Stimulated activated CD4-positive, alpha-beta T cell treated with anti-CD3 and anti-CD28 coated beads, Interleukin-15, amount 100 ng/mL, for 24 hours (primary cell): ENCODE results near the gene CASP5.
"Not testable (repeated sequence)": the region's sequence is repeated elsewhere in the genome, so short reads cannot be mapped to it uniquely, and the experiment has no call there.

ENCODE experiments used
- DNase-seq: peaks from one replicate; pipeline ENCODE4 v3.0.0-alpha.2; 2020

The CASP5 gene

DNA sequence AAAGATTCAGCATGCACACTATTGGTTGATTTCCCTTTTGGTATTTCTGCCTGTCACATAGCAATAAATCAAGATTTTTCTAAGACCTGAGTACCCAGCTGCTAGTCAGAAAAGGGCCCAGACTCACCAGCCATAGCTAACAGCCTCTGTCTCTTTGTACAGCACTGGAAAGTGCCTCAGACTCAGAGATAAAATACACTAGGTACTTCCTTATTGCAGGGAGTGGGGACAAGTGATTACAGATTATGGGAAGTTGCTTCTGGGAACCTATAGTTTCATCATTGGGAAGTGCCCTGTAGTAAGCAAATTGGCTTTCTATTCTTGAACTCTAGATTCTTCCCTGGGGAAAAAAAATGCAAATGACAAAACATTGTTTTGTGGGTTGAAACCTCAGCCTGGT lies at the start of gene CASP5:
CASP5 (minus strand) TSS at position 166 of the 400 bp plus-strand sequence; CDS start at position 134, 32 bp downstream.
- DNase-seq: no peak

DNA sequence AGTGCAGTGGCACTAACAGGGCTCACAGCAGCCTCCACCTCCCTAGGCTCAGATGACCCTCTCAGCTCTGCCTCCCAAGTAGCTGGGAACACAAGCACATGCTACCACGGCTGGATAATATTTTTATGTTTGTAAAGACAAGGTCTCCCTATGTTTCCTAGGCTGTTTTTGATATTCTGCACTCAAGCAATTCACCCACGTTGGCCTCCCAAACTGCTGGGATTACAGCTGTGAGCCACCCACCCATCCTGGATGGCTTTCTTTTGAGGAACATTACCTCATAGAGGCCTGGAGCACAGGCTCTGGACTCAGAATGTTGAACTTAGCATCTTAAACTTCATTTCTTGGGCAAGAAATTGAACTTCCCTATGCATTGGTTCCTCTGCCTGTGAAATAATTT lies 49.1 kb upstream of the CASP5 start:
- DNase-seq: not testable (repeated sequence)

DNA sequence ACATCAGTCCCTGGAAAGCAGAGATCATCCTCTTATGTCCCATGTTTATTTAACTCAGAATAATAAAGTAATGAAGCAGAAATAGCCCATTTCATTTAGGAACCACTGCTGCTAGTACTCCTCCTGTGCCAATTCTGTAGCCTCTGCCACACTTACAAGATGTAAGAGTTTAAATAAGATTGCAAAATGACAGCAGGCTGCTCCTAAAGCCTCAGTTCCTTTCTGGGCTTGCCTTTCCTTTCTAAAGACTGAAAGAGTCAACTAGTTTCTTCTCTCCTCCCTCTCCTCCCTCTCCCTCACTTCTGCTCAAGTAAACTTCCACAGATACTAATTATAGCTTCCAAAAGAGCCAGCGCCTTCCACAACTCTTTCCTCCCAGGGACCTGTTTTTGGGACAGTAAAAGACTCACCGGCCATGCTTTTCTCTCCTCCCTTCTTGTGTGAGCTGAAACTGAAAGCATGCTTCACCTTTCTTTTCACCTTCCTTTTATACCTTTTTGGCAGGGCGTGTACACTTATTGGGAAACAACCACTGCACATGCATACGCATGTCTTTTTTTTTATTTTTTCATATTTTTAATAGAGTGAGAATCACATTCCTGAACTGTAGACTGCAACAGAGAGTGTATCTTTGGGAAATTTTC lies 48.2 kb upstream of the CASP5 start:
- DNase-seq: peak; percentile 6

DNA sequence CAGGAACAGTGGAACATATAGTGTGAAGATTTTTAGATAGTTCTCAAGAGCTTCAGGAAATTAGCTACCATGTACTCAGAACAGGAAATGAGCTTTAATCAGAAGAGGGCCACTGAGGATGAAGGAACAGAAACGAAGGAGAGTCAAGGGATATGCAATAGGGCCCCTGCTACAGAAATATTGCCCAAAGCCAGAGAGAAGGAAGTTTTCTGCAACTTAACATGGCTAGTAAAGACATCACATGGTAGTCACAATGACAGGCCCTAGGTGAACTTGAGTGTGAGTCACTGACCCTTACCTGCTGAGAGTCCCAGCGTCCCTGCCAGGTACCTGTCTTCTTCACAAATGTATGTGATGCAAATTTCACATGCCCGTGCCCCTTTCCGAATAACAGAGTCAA lies 47.3 kb upstream of the CASP5 start:
- no peak for DNase-seq

DNA sequence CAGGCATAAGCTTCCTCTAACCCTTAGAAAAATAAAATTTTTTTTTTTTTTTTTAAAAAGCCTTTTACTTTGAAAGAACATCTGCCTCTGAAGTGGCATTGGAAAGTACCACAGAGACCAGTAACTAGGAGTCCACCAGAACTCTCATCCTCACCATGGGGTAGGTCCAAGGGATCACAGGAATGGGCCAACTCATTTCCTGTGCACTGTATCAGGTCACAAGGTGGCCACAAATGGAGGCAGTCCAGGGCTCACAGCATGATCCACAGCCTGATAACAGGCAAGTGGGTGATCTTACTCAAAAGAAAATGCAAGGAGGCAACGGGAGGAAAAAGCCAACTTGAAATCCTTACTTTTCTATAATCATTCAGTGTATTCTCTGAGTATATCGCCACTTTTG lies 46.8 kb upstream of the CASP5 start:
- DNase-seq: not testable (repeated sequence)

DNA sequence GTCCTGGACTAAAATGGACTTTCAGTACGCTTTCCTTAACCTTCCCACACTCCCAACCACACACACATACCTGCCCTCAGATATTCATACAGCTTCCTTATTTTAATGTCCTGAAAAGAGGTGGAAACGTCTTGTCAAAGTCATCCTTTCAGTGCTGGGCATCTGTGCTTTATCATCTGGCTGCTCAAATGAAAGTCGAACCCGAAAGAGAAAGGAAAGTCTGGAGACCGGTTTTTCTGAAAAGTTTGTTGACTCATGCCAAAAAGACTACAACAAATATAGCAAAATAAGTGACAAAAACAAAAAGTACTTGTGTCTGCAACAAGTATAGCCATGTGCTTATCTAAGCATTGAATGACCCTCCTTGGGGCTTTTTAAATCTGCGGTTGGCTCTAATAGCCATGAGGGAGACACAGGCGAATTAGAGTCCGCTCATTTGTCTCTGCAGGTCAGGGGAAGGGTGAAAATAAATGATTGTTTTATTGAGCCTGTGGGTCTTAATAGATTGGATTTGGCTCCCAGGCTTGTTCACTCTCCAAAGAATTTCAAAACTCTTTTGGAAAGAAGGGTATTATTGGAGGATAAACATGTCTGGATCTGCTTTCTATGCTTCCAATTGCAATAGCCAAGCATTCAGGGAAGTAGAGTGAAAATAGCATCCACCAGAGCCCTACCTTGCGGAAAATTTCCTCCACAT lies 40.4 kb upstream of the CASP5 start:
- not testable (repeated sequence) for DNase-seq

DNA sequence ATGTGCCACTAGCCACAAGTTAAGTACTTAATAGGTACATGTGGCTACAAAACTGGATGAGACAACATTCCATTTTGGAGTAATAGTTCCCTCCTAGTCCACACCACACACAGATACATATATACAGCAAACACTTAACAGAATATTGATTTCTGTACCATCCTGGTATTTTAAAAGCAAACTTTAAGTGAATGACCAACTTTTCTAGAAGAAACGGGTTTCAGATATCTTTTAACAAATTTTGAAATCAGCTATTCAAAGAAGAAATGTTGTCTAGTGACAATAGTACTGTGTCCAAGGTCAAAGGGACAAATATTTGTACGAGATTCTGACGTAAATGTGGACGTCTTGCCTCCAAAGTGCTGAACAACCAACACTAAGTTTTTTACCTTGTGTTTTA lies 34.5 kb upstream of the CASP5 start:
- no peak for DNase-seq

DNA sequence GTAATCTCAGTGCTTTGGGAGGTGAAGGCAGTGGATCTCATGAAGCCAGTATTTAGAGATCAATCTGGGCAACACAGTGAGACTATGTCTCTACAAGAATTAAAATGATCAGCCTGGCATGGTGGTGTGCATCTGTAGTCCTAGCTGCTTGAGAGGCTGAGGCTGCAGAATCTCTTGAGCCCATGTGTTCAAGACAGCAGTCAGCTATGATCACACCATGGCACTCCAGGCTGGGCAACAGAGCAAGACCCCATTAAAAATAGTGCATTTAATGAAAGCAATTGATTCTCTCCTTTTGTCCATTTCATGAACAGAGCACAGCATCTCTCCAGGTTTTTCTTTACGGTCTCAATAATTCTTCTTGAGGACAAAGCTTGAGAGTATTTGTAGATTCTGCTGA lies 33.5 kb upstream of the CASP5 start:
- no peak for DNase-seq

DNA sequence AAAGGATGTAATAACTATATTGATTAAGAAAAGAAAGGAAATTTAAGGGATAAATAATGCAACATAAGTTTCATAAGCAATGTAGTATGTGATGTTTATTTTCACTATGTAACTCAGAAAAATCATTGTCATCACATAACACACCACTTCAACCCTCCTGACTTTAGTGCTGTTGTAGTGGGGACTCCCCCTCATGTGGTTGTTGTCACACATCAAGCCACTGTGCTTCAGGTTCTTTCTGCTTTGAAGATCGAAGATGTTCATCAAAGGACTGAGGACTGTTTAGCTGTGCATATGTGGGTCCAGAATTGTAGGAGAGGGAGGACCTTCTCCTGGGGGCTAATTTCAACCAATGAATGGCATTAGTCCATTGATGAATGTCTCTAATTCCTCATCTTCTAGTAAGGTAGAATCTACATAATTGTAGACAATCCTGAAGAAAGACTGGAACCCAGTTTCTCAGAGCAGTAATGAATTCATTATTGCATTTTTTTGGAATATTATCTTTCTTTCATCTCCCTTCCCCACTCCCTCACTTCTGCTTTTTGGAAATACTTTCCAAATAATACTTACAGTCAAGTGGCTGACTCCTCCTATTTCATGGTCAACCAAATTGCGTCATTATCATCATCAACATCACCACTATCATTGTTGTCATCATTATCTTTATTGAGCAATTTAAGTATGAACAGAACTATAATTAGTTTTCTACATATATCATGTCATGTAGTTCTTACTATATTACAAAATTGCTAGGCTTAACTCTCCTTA lies 31.9 kb upstream of the CASP5 start:
- DNase-seq: no peak

DNA sequence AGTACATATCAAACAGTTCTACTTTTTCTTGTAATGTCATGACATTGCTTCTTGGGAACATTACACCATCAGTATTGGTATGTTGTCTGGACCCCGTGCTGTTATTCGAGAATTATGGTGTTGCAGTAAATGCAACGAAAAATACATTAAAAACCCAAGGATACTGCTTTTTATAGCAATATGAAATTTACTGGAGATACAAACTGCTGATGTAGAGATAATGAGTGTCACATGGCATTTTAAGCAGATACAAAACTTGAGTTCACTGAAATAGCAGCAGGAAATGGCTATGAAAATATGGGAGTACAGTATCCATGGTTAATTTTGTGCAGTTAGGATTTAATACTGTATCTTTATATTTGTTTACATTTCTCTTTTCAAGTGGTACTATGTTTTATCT lies 29.5 kb upstream of the CASP5 start:
- DNase-seq: no peak

DNA sequence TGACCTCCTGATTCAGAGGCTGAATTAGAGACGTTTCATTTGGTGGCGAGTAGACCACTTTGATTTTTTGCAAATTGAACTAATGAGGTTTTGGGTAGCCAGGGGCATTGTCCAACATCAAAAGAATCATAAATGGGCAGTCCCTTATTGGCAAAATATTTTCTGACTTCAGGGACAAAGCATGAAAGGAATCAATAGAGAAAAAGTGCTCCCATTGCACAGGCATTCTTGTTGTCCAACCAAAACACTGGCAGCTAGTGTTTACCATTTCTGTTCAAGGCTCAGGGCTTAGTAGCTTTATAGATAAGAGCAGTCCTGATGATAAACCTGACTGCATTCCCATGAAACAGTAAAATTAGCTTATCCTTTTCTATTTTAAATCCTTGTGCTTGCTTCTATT lies 28.6 kb upstream of the CASP5 start:
- no peak for DNase-seq

DNA sequence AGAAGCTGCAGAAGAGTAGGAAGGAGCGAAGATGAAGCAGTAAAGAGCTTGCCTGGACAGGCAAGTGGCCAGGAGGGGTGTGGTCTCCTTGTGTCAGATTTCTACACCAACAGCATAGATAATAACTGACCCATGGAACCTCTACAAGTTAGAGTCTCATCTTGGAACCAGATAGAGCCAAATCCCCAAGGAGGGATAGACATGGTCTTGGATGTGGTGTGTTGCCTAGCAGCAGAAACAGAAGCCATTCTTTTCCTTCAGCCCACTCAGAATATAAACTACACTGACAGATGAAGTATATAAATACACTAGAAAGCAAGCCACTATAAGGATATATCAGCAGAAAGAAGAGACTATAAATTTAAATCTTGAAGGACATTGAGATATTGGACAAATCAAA lies 26.5 kb upstream of the CASP5 start:
- DNase-seq: no peak

DNA sequence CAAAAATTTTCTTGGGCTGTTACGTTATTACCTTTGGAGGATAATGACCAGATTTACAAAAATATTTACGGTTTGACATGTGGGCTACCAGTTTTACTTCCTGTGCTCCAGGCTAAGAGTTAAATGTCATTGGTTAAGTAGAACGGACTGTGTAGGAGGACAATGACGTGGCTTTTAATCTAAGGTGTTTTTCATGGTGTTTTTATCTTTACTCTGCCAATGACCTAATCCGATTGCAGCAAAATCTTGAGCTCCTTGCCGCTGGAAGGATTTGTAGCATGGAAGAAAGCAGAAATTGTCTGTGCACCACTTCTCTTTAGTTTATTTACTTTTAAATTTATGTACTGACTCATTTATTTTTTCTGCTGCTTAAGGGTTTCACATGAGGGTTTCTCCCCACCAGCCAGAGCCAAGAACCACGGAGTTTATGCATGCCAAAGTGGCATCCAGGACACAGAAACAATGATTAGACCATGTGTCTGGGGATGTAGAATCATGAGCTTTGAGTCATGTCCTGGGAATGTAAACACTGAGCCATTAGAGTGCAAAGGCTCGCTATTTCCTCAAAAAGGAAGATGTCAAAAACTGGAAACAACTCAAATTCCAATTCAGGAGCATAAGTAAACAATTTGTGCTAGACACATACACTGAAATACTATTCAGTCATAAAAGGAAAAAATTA lies 24.1 kb upstream of the CASP5 start:
- DNase-seq: no peak

DNA sequence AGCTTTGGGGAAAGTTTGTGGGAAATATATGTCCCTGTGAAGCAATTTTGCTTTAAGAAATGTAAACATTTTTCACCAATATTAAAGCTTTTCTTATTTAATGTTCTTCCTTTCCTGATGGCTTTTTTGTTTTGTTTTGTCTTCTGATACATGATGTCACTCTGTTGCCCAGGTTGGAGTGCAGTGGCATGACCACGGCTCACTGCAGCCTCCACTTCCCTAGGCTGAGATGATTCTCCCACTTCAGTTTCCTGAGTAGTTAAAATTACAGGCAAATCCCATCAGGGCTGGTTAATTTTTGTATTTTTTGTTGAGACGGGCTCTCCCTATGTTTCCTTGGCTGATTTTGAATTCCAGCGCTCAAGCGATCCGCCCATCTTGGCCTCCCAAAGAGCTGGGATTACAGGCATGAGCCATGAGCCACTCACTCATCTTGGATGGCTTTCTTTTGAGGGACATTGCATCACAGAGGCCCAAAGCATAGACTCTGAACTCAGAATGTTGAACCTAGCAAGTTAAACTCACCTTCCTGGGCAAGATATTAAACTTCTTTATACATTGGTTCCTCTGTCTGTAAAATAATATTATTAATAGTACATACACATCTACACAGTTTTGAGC lies 22.8 kb upstream of the CASP5 start:
- no peak for DNase-seq

DNA sequence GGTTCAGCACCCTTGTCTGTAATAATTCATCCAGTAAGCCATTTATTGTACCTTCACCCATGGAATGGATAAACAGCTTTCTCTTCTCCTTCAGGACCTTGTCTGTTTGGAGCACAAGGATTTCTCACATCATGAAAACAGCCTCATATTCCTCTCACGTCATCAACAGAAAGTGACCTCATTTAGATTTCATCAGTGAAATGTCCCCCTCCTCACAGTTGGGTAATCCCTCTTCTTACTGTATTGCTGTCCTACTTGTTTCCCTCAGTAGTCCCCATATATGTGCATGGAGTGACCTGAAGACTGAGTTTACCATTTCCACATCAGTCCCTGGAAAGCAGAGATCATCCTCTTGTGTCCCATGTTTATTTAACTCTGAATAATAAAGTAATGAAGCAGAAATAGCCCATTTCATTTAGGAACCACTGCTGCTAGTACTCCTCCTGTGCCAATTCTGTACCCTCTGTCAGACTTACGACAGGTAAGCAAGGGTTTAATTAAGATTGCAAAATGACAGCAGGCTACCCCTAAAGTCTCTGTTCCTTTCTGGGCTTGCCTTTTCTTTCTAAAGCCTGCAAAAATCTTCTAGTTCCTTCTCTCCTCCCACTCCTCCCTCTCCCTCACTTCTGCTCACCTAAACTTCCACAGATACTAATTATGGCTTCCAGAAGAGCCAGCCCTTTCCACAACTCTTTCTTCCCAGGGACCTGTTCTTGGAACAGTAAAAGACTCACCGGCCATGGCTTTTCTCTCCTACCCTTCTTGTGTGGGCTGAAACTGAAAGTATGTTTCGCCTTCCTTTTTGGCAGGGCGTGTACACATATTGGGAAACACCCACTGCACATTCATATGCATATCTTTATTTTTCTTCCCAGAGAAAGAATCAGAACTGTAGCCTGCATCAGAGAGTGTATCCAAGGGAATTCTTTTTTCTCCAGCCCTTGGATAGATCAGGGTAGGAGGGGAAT lies 21.9 kb upstream of the CASP5 start, which contains the start of gene CARD16:
CARD16 (minus strand) TSS at position 779 of the 968 bp plus-strand sequence; CDS start at position 741, 38 bp downstream.
- DNase-seq: peak; percentile 38

DNA sequence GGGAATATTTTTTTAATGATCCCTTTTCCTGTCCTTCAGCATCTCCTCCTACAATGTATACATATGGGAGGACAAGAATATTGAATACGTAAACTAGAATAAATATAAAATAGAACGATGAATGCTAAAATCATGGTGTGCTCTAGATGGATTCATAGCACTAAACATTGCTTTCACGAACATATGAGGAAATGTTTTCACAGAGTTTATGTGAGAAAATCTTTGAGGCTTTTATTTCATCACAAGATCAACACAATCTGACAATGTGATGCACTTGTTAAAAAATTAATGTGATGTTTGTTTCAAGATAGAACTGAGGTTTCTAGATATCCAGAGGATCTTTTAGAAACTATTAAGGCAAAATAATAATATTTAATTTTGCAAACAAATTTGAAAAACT lies 19.2 kb upstream of the CASP5 start:
- no peak for DNase-seq

DNA sequence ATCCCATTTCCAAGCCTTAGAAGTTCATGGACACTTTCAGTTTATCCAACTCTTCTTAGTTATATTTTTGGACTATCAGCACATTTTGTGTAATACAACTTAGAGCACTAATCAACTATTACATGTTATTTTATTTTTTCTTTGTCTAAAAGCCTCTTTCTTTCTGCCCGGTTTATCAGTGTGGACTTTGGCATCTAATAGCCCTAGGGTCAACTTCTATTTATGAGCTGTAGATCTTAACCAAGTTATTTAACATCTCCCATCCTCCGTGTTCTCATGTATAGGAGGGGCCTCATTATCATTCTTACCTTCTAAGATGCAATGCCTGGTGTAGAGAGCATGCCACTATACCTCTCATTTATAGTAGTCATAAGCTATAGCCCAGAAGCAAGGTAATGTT lies 17.7 kb upstream of the CASP5 start:
- DNase-seq: no peak

DNA sequence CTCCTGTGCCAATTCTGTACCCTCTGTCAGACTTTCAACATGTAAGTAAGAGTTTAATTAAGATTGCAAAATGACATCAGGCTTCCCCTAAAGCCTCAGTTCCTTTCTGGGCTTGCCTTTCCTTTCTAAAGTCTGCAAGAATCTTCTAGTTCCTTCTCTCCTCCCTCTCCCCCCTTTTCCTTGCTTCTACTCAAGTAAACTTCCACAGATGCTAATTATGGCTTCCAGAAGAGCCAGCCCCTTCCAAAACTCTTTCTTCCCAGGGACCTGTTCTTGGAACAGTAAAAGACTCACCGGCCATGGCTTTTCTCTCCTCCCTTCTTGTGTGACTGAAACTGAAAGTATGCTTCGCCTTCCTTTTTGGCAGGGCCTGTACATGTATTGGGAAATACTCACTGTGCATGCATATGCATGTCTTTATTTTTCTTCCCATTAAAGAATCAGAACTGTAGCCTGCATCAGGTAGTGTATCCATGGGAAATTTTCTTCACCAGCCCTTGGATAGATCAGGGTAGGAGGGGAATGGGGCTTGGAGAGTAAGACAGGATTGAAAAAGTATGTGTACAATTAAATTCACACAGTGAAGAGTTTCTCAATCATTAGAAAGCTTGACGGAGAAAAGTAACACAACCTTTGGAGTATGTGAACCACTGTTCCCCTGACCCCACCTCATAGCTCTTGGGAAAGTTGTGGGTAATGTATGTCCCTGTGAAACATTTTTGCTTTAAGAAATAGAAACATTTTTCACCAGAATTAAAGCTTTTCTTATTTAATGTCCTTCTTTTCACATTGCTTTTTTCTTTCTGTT lies 12.0 kb upstream of the CASP5 start, which contains the start of gene CASP1:
CASP1 (minus strand) TSS at position 332 of the 808 bp plus-strand sequence; CDS start at position 301, 31 bp downstream.
- peak; percentile 30 for DNase-seq

DNA sequence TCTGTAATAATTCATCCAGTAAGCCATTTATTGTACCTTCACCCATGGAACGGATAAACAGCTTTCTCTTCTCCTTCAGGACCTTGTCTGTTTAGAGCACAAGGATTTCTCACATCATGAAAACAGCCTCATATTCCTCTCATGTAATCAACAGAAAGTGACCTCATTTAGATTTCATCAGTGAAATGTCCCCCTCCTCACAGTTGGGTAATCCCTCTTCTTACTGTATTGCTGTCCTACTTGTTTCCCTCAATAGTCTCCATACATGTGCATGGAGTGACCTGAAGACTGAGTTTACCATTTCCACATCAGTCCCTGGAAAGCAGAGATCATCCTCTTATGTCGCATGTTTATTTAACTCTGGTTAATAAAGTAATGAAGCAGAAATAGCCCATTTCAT lies 11.4 kb upstream of the CASP5 start:
- not testable (repeated sequence) for DNase-seq

DNA sequence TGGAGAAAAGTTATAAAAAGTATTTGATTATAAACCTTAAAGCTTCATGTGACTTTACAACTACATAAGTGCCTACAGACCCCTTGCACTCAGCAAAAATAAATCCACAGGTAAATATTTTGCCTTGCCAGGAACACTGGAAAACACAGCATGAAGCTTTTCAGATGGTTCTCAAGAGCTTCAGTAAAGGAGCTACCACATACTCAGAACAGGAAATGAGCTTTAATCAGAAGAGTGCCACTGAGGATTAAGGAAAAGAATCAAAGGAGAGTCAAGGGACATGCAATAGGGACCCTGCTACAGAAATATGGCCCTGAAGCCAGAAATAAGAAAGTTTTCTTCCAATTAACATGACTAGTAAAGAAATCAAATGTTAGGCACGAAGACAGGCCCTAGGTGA lies 10.8 kb upstream of the CASP5 start:
- DNase-seq: no peak

DNA sequence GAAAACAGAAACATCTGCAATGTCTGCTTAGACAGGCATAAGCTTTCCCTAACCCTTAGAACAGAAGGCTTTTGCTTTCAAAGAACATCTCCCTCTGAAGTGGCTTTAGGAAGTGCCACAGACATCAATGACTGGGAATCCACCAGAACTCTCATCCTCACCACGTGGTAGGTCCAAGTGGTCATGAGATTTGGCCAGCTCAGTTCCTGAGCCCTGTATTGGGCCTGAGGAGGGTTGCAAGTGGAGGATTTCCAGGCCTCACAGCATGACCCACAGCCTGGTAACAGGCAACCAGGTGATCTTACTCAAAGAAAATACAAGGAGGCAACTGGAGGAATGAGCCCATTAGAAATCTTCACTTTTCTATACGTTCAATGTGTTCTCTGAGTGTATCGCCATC lies 10.4 kb upstream of the CASP5 start:
- DNase-seq: no peak
